GM20000 (cell line): ENCODE data around the gene TAPBPL.

Experiments used
- DNase-seq: peaks from one replicate; pipeline ENCODE4 v3.0.0; 2012; ENCODE audit warnings: low spot score
- CTCF ChIP-seq: IDR thresholded peaks from 2 replicates; pipeline ENCODE4 v1.5.1; 2012; ENCODE audit warnings: mild to moderate bottlenecking, control low read depth; ENCODE audit errors: extremely low read depth, missing control alignments

The TAPBPL gene

GRCh38 chr12:6430124-6430989 is 21.5 kb upstream of the TAPBPL start:
- no peak for DNase-seq
- no peak for TF ChIP-seq CTCF

- no peak for TF ChIP-seq CTCF
- DNase-seq: no peak
These were observed 18.9 kb upstream of the TAPBPL start for GRCh38 chr12:6432991-6433390.

- no peak for DNase-seq
These were observed 17.4 kb upstream of the TAPBPL start for GRCh38 chr12:6434205-6435140.

GRCh38 chr12:6435961-6436715 is 15.7 kb upstream of the TAPBPL start:
- TF ChIP-seq CTCF: no peak
- DNase-seq: no peak

More at GRCh38 chr12:6434205-6435140, 17.4 kb upstream of the TAPBPL start:
- TF ChIP-seq CTCF: no peak

- no peak for DNase-seq
- no peak for TF ChIP-seq CTCF
These were observed 14.3 kb upstream of the TAPBPL start for GRCh38 chr12:6437586-6437985.

GRCh38 chr12:6438345-6438744 is 13.5 kb upstream of the TAPBPL start:
- no peak for DNase-seq
- TF ChIP-seq CTCF: no peak
